ENCODE data around the gene AFAP1L1.

GRCh38 chr5:149322518-149322917 lies 50.9 kb downstream of the AFAP1L1 start:
- TF ChIP-seq, protein P1, sequence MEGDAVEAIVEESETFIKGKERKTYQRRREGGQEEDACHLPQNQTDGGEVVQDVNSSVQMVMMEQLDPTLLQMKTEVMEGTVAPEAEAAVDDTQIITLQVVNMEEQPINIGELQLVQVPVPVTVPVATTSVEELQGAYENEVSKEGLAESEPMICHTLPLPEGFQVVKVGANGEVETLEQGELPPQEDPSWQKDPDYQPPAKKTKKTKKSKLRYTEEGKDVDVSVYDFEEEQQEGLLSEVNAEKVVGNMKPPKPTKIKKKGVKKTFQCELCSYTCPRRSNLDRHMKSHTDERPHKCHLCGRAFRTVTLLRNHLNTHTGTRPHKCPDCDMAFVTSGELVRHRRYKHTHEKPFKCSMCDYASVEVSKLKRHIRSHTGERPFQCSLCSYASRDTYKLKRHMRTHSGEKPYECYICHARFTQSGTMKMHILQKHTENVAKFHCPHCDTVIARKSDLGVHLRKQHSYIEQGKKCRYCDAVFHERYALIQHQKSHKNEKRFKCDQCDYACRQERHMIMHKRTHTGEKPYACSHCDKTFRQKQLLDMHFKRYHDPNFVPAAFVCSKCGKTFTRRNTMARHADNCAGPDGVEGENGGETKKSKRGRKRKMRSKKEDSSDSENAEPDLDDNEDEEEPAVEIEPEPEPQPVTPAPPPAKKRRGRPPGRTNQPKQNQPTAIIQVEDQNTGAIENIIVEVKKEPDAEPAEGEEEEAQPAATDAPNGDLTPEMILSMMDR (tag by site-specific recombination; IDR thresholded peaks at IDR 0.05): no peak
- TF ChIP-seq ZNF292 (tag by site-specific recombination; IDR thresholded peaks at IDR 0.05; ENCODE audit: borderline replicate concordance, low read depth): no peak
- no peak for TF ChIP-seq ZNF24 (tag by site-specific recombination; IDR thresholded peaks at IDR 0.05)
- TF ChIP-seq ZNF133 (tag by site-specific recombination; IDR thresholded peaks at IDR 0.05): no peak
- no peak for TF ChIP-seq ZSCAN18 (tag by site-specific recombination; IDR thresholded peaks at IDR 0.05)
- TF ChIP-seq MZF1 (tag by site-specific recombination; IDR thresholded peaks at IDR 0.05; ENCODE audit: borderline replicate concordance): no peak
- no peak for TF ChIP-seq ZBTB26 (tag by site-specific recombination; optimal IDR thresholded peaks at IDR 0.05)
- TF ChIP-seq BCL11B (tag by site-specific recombination; IDR thresholded peaks at IDR 0.05; ENCODE audit: low read depth): no peak
- TF ChIP-seq ZSCAN30 (tag by site-specific recombination; IDR thresholded peaks at IDR 0.05): no peak
- TF ChIP-seq ZNF449 (tag by site-specific recombination; IDR thresholded peaks at IDR 0.05): no peak
- no peak for TF ChIP-seq ZNF518A (tag by site-specific recombination; conservative IDR thresholded peaks at IDR 0.05; ENCODE audit: low read depth)

All from HEK293 (cell line).